Cardiac fibroblast (primary cell): ENCODE measurements around the gene TUBB8.

ENCODE experiments used
- DNase-seq, 2 donors: peaks; one replicate each; pipeline versions ENCODE4 v3.0.0 to v3.0.0-alpha.2; 2010; ENCODE audit warnings: low read depth in 2 of 2
- H3K4me3 ChIP-seq, 2 donors: replicated peaks in 1 of 2; 1 replicate in 1 of 2; 2 replicates in 1 of 2; pipeline ENCODE4 v1.5.1; 2011; ENCODE audit warnings: low read depth in 2 of 2, low read length in 2 of 2, mild to moderate bottlenecking in 2 of 2, moderate library complexity in 1 of 2
- TF ChIP-seq, protein P1 (sequence below): IDR thresholded peaks from one replicate; pipeline ENCODE4 v1.5.1; 2011; ENCODE audit warnings: low read depth, mild to moderate bottlenecking, low read length, inconsistent platforms

The TUBB8 gene

DNA sequence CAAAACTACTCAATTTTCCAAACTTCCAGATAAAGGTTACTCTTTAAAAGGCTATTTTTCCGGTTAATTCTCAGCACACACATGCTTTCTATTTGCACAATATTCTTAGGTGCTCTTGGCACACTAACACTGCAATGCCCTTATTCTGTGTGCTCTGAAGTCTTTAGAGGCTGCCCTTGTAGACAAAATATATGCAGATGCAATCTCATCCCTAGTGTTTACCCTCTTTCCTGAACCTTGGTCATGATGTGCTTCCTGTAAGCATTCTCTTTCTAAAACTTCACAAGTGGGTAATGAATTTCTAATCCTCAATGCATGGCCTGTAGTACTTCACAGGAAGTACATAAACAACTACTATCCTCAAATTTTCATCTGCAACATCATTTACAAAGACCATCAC, 41.1 kb upstream of the TUBB8 start:
- TF ChIP-seq, protein P1, sequence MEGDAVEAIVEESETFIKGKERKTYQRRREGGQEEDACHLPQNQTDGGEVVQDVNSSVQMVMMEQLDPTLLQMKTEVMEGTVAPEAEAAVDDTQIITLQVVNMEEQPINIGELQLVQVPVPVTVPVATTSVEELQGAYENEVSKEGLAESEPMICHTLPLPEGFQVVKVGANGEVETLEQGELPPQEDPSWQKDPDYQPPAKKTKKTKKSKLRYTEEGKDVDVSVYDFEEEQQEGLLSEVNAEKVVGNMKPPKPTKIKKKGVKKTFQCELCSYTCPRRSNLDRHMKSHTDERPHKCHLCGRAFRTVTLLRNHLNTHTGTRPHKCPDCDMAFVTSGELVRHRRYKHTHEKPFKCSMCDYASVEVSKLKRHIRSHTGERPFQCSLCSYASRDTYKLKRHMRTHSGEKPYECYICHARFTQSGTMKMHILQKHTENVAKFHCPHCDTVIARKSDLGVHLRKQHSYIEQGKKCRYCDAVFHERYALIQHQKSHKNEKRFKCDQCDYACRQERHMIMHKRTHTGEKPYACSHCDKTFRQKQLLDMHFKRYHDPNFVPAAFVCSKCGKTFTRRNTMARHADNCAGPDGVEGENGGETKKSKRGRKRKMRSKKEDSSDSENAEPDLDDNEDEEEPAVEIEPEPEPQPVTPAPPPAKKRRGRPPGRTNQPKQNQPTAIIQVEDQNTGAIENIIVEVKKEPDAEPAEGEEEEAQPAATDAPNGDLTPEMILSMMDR, result no peak
- DNase-seq, result no peak
- H3K4me3 ChIP-seq, result no peak overlapping the region

DNA sequence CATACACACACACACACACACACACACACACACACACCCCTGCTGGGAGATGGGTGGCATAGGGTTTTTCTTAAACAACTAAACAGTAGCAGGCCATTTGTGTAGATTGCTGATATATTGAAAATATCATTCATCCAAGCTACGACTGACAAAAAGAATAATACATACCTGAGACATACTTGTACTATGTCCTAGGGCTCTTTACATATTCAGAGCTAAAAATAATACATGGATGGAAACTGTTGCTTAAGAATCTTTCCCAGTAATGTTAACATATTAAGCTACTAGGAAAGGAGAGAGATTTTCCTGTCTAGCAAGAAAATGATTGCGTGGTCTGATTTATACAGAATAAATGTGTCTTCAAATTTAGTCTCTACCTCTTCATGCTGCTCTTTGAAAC, 40.2 kb upstream of the TUBB8 start:
- TF ChIP-seq, protein P1, result no peak
- no peak for DNase-seq
- no peak overlapping the region for H3K4me3 ChIP-seq

DNA sequence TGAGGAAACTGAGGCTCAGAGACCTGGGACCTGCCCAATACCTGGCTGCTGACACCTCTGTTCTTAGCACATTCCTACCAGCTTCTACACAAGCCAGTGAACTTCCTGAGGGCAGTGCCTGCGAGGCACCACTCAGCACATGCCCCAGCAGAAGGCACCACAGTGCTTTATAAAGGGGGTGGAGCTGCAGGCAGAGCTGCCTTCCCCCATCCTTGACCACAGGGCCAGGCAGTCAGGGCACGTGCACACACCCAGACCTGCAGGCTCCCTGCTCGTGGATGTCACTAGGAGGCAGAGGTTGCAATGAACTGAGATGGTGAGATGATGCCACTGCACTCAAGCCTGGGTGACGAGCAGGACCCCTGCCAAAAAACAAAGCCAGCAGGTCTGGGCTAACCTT, 39.2 kb upstream of the TUBB8 start:
- TF ChIP-seq, protein P1, result no peak
- no peak for DNase-seq

DNA sequence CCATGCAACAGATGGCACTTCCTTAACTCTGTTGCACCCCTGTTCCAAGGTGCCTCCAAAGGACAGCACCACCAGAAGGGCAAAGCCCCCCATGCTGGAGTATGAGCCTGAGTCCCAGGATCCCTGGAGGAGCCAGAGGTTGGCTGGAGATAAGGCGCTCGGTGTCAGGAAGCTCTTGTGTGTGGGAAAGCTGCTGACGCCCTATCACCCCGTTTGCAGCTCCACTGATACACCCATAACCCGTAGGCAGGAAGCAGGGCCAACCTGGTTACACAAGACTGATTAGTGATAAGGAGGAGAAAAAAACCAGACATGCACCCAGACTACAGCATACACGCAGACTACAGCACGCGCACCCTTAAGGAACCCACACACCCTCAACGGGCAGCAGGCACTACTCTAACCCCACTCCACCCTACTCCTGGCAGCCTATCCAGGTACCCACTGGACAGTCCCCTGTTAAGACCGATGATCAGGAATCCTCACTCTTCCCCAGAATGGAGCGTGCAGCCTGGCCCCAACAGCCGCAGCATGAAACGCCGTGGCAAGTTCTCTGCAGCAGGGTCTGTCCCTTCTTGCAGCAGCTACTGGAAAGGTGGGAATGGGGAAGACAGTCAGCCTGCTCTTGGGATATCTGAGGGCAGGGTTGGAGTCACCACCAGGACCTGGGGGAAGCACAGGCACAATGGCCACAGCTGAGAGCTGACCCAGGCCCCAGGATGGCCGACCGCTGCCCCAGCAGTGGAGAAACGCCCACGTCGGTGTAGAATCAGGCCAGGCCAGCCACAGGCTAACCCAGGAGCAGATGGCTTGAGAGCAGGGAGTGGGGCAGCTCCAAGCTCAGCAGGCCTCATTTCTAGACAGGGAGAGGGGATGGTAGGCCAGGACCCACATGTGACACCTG, 38.3 kb upstream of the TUBB8 start:
- TF ChIP-seq, protein P1, result no peak
- DNase-seq, result no peak
- H3K4me3 ChIP-seq, result no peak overlapping the region

More for the DNA sequence above, 39.2 kb upstream of the TUBB8 start:
- no peak overlapping the region for H3K4me3 ChIP-seq

DNA sequence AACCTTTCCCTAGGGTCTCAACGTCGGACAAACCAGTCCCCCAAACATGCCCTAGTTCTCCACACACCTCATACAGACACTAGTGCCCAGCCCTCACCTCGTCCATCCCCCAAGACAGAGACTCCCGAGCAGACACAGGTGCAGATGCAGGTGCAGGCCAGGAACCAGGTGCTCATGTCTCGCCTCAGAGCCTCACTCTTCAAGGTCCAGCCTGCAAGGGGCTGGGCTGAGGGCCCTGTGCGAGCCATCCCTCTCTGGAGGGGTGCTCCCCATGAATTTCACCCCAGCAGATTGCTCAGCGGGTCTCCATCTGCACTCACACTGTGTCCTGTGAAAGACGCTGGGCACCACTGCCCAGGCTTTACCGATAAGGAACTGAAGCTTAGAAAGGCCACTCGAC, 36.9 kb upstream of the TUBB8 start:
- no peak for DNase-seq
- H3K4me3 ChIP-seq, result no peak overlapping the region
- TF ChIP-seq, protein P1, result no peak

DNA sequence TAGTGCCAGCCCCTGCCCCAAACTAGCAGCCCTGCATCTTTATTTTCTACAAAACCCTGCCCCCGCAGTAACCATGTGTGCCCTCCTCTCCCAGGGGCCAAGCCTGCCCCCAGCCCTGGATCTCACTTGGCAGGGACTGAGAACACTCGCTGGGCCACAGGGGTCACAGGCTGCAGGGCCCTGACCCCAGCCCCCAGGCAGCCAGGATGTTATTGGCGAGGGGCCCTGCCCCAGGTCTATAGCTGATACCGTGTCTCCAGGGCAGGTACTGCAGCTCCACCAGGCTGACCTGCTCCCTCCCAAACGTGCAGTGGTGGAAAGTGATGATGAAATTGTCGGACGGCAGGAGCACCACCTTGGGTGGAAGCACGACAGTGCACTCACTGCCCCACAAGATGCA, 35.9 kb upstream of the TUBB8 start:
- TF ChIP-seq, protein P1, result no peak
- H3K4me3 ChIP-seq, result no peak overlapping the region
- DNase-seq, result no peak
